Measurements from ENCODE around the gene PLAAT3.
"Not testable (repeated sequence)": the region's sequence is repeated elsewhere in the genome, so short reads cannot be mapped to it uniquely, and the experiment has no call there.

PLAAT3 gene

GRCh38 chr11:63564784-63565350 is 49.4 kb downstream of the PLAAT3 start:
- DNase-seq = no peak

- no peak for DNase-seq
Measured at GRCh38 chr11:63564056-63564774, 50.0 kb downstream of the PLAAT3 start.

- no peak for DNase-seq
Measured at GRCh38 chr11:63563201-63564055, 50.8 kb downstream of the PLAAT3 start, which contains the start of gene PLAAT2. TSS of gene PLAAT2 (minus strand) at chr11:63563379. CDS start at chr11:63563324, 55 bp downstream.

DNA sequence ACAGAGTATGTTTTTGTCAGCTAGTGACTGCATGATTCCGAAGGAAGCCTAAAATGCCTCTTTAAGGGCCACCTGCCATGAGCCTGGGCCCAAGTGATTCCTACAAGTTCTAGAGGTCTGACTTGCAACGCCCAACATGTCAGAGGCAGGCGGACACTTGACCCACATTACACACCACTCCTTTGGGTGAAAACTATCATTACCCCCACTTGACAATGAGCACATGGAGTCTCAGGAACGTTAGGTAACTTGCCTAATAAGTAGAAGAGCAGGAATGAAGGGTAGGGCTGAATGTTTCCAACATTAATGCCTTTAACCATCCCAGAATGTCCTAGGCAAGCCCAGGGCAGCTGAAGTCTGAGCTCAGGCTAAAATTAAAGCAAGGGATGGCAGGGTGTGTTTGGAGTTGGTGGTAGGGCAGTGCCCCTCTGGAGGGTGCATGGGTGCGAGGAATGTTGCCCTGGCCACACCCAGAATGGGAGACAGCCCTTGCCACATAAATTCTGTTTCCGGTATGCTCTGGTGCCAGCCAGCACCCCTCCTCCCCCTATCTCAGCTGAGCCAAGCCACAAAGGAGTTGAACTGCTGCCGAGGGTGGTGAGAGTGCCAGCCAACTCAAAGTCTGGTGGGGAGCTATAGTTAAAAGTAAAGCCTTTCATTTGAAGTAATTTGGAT is 53.6 kb downstream of the PLAAT3 start:
- peak in 5 of 6 experiments; percentile 27 to 46 (median 38) for DNase-seq

GRCh38 chr11:63558459-63559157 is 55.6 kb downstream of the PLAAT3 start:
- no peak for DNase-seq

DNA sequence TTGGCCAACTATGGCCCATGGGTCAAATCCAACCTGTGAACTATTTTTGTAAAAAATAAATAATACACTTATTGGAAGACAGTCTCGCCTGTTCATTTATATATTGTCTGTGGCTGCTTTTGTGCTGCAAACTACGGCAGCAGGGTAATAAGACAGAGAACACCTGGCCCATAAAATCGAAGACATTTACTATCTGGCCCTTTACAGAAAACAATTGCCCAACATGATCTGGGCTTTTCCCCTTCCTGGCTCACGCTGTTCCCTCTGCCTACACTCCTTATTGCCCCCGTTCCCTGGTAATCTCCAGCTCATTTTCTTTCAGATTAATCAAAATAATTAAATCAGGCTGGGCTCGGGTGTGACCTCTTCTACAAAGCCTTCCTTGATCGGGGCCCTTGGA is 56.7 kb downstream of the PLAAT3 start:
- no peak for DNase-seq

GRCh38 chr11:63556404-63557013 is 57.7 kb downstream of the PLAAT3 start:
- DNase-seq = no peak

- no peak for DNase-seq
Measured at GRCh38 chr11:63554877-63555223, 59.4 kb downstream of the PLAAT3 start.

- peak in 5 of 6 experiments; percentile 8 to 55 (median 44) for DNase-seq
Measured at GRCh38 chr11:63553759-63554158, 60.5 kb downstream of the PLAAT3 start.

DNA sequence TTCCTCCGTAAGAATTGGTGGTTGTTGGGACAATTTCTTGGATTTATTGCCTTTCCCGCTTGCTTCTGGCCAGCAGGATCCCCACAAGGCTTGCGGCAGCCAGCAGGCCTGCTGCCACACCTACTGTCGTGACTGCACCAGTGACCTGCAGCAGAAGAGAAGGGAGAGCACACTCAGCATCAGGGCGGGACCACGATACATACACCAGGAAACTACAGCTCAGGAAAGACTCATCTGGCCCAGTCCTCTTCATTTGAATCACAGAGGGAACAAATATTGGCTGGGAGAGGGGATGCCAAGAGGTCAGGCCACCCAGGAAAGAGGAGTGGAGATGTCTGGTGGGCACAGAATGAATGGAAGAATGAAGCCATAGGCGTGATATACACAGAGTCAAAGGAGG is 61.3 kb downstream of the PLAAT3 start:
- DNase-seq = no peak

GRCh38 chr11:63551889-63552266 is 62.4 kb downstream of the PLAAT3 start:
- peak in 3 of 6 experiments; percentile 9 to 19 (median 10) for DNase-seq

DNA sequence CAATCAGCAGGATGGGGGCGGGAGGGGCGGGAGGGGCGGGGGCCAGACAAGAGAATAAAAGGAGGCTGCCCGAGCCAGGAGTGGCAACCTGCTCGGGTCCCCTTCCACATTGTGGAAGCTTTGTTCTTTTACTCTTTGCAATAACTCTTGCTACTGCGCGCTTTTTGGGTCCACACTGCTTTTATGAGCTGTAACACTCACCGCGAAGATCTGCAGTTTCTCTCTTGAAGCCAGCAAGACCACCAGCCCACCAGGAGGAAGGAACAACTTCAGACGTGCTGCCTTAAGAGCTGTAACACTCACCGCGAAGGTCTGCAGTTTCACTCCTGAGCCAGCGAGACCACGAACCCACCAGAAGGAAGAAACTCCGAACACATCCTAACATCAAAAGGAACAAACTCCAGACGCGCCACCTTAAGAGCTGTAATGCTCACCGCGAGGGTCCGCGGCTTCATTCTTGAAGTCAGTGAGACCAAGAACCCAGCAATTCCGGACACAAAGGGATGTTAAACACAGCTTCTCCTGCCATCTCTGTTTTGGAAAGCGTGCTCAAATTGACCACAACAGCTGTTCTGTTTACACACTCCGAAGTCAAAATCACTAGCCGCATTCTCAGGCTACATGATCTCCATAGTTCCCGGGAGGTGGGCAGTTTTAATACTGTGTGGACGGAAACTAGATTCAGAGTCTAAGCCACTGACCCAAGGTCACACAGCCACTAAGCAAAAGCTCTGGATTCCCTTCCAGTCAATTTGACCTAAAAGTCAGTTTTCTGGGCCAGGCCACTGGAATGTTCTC is 62.9 kb downstream of the PLAAT3 start:
- peak in 5 of 6 experiments; percentile 24 to 56 (median 48) for DNase-seq

DNA sequence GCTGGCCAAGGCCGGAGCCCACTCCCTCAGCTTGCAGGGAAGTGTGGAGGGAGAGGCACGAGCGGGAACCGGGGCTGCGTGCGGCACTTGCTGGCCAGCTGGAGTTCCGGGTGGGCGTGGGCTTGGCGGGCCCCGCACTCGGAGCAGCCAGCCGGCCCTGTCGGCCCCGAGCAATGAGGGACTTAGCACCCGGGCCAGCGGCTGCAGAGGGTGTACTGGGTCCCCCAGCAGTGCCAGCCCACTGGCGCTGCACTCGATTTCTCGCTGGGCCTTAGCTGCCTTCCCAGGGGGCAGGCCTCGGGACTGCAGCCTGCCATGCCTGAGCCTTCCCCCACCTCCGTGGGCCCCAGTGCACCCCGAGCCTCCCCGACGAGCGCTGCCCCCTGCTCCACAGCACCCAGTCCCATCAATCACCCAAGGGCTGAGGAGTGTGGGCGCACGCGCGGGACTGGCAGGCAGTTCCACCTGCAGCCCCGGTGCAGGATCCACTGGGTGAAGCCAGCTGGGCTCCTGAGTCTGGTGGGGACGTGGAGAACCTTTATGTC is 64.0 kb downstream of the PLAAT3 start:
- not testable (repeated sequence) for DNase-seq

DNA sequence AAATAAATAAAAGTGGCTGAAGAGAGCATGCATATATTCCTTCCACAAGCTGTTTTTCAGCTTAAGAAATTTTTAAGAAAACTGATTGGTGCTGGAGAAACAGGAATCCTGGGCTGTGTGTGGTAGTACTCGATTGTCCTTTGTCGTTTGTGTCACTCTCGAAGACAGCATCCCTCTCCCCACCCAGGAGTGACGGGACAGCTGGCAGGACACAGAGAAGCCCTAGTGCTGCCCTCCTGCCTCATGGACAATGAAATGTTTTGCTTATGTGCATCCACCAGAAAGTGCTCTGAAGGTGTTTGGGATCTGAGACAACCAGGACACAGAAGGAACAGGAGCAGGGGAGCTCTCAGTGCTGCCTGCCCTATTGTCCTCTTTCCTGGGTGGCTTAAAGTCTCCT is 64.8 kb downstream of the PLAAT3 start:
- DNase-seq = no peak

GRCh38 chr11:63548178-63548577 is 66.1 kb downstream of the PLAAT3 start:
- no peak for DNase-seq

- no peak for DNase-seq
Measured at GRCh38 chr11:63547061-63547460, 67.2 kb downstream of the PLAAT3 start.

GRCh38 chr11:63543711-63544110 is 70.5 kb downstream of the PLAAT3 start:
- DNase-seq = no peak

- not testable (repeated sequence) for DNase-seq
Measured at GRCh38 chr11:63542506-63542905, 71.7 kb downstream of the PLAAT3 start.

GRCh38 chr11:63537293-63538101 is 76.7 kb downstream of the PLAAT3 start:
- peak in 2 of 6 experiments; percentile 12 to 33 for DNase-seq

Measured in stimulated activated naive CD4-positive, alpha-beta T cell (primary cell).